DMS 273 (cell line): Measurements from ENCODE around the gene LANCL2.

Source experiments
- DNase-seq: peaks from one replicate; lab custom pipeline; 2025; ENCODE audit not compliant: unreplicated experiment; lab: John Stamatoyannopoulos, UW

Gene LANCL2

GRCh38 chr7:55361560-55361959, 3.6 kb upstream of the LANCL2 start:
- DNase-seq, result no peak

GRCh38 chr7:55362927-55363326, 2.2 kb upstream of the LANCL2 start:
- no peak for DNase-seq

- DNase-seq, result no peak
Measured at GRCh38 chr7:55363386-55364170, 1.6 kb upstream of the LANCL2 start.

GRCh38 chr7:55365675-55366460, 731 bp downstream of the LANCL2 start:
- DNase-seq, result peak; percentile 99

- peak; percentile 73 for DNase-seq
Measured at GRCh38 chr7:55366461-55367070, 1.4 kb downstream of the LANCL2 start.

GRCh38 chr7:55367283-55367840, 2.2 kb downstream of the LANCL2 start:
- DNase-seq, result no peak

- DNase-seq, result no peak
Measured at GRCh38 chr7:55369427-55370400, 4.6 kb downstream of the LANCL2 start.

GRCh38 chr7:55374213-55374612, 9.1 kb downstream of the LANCL2 start:
- DNase-seq, result no peak

- DNase-seq, result no peak
Measured at GRCh38 chr7:55375237-55375636, 10.1 kb downstream of the LANCL2 start.

GRCh38 chr7:55377162-55377817, 12.2 kb downstream of the LANCL2 start:
- DNase-seq, result no peak

- no peak for DNase-seq
Measured at GRCh38 chr7:55379285-55379684, 14.1 kb downstream of the LANCL2 start.

GRCh38 chr7:55381189-55381588, 16.1 kb downstream of the LANCL2 start:
- DNase-seq, result no peak

GRCh38 chr7:55381696-55382095, 16.6 kb downstream of the LANCL2 start:
- no peak for DNase-seq

GRCh38 chr7:55382251-55382650, 17.1 kb downstream of the LANCL2 start:
- no peak for DNase-seq

GRCh38 chr7:55386541-55386940, 21.4 kb downstream of the LANCL2 start:
- no peak for DNase-seq

GRCh38 chr7:55387062-55387965, 22.2 kb downstream of the LANCL2 start:
- peak; percentile 74 for DNase-seq

- DNase-seq, result no peak
Measured at GRCh38 chr7:55396233-55396785, 31.2 kb downstream of the LANCL2 start.

- DNase-seq, result no peak
Measured at GRCh38 chr7:55397617-55398016, 32.5 kb downstream of the LANCL2 start.

GRCh38 chr7:55400191-55400590, 35.1 kb downstream of the LANCL2 start:
- no peak for DNase-seq
